Activated CD4-positive, alpha-beta T cell treated with anti-CD3 and anti-CD28 coated beads, Interleukin-2, Interleukin-4, amounts not matched to agents 100 ng/mL and 50 ng/mL, durations not matched to agents 16 hours and 8 hours (primary cell): ENCODE results near the gene RFXAP.

Experiments
- DNase-seq: peaks from one replicate; pipeline ENCODE4 v3.0.0-alpha.2; 2020; ENCODE audit warnings: low spot score

The RFXAP gene

DNA sequence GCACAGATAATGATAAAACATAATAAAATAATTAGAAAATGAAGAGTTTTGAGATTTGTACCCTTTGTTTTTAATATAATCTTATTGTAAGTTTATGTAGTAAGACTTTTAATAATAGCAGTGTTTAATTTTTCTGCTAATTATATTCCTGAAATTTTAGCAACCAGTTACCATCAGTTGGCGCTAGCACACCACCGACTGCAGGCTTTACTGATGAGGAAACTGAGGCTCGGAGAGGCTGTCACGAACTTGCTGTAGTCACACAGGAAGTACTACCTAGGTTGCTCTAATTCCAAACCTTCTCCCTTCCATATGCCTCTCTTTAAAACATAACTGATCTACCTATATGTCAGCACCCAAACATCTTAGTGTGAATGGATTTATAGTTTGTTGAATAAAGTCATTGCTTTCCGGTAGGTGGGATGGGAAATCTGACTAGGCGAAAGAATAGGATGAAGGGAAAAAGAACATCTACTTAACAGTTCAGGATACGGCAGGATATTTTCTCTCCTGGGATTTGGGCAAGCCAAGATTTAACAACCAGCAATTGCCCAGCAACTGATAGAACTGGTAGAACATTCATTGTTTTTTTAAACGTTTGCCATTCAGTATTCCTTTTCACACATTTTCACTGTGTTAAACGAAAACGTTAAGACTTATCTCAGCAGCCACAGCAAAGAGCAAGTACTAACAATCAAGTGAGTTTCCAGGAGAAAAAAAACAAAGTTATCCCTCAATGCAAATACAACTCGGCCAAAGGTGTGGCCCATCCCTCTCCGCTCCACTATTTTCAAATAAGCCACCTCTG lies 822 bp upstream of the RFXAP start:
- DNase-seq = no peak

- peak; percentile 38 for DNase-seq
These were observed 693 bp downstream of the RFXAP start for GRCh38 chr13:36819739-36820090.

GRCh38 chr13:36820222-36820621 lies 1.2 kb downstream of the RFXAP start:
- DNase-seq = peak; percentile 43

DNA sequence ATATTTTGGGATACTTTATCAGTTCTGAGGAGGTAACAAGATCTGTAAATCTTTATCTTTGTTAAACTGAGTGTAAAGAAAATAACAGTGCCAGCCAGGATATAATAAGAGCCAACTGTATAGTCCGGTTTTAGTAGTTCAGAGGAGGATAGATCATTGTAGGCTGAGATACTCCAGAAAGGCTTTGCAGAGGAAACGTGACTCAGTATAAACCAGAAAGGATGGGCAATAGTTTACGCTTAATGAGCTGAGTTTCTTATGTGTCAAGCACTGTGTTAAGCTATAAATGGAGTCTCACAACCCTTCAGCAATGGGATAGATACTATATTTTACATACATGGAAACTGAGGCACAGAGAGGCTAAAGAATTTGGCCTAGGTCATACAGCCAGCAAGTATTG lies 3.8 kb downstream of the RFXAP start:
- peak; percentile 17 for DNase-seq

- no peak for DNase-seq
These were observed 10.7 kb downstream of the RFXAP start for GRCh38 chr13:36829753-36830152.

DNA sequence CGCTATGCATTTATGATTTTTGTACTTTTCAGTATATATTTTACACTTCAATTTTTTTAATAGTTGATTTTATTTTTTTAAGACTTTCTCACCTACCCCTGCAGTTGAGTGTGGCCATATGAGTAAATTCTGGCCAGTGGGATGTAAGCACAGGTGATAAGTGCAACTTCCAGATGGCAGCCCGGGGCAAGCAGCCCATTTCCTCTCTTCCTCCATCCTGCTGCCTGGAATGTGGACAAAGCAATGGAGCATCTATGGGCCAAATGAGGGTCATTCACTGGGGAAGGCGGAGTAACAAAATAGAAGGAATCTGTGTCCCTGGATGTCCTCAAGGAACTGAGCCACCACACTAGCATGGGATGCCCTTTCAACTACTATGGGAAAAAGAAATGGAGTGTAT lies 12.3 kb downstream of the RFXAP start:
- no peak for DNase-seq

DNA sequence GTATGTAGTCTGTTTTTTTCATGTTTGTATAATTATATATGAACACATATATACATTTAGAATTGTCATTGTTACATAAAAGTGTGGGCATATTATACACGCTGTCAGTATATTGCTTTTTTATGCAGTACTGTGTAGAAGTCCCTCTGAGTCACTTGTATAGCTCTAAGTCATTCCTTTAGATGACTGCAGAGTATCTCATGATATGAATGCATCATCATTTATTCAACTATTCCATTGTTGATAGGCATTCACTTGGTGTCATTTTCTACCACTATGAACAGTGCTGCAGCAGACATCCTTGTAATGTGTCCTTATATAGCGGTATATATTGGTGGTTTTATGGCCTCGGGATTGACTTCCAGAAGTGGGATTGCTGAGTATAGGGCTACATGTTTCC lies 15.3 kb downstream of the RFXAP start:
- DNase-seq = peak; percentile 7

GRCh38 chr13:36837354-36838092 lies 18.5 kb downstream of the RFXAP start:
- no peak for DNase-seq

DNA sequence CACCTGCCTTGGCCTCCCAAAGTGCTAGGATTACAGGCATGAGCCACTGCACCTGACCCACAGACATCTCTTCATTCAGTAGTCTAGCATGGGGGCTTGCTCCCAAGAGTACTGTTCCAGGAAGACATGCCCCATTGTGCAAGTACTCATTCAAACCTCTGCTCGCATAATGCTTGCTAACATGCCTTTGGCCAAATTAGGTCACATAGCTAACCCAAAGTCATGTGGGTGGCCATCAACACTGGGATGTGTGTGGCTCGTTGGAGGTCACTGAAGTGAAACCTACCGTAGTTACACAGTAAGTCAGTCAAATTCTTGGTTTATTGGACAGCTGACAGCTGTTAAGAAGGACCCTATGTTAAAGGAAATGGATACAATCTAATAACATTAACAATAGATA lies 20.3 kb downstream of the RFXAP start:
- no peak for DNase-seq

DNA sequence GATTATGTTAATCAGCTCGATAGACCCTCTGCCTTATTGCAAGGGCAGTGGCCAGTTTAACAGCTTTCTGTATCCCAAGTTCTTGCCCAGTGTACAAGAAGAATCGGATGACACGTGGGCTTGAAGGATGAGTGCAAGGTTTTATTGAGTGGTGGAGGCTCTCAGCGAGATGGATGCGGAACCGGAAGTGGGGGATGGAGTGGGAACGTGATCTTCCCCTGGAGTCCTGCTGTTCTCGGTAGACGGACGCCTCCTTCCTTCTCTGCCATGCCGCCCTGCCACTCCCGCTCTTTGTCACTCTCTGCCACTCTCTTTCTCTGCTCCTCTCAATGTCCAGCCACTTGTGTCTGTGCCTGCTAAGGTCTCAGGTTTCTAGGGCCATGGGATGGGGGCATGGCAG lies 21.0 kb downstream of the RFXAP start:
- no peak for DNase-seq

DNA sequence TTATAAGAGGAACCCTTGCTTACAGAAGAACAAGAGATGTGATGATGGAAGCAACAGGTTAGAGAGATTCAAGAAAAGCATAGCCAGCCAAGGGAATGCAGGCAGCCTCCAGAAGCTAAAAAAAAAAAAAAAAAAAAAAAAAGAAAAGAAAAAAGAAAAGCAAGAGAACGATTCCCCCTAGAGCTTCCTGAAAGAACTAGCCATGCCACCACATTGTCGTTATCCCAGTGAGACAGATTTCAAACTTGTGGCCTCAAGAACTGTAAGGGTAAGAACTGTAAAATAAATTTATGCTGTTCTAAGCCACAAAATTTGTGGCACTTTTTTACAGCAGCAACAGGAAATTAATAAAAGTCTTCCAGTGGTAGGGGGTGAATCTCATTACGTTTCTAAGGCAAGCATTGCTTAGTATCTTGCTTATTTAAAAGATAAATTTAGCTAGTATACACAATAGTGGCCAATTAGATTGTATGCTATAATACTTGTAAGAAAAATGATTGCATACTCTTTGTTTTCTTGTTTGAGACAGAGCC lies 21.8 kb downstream of the RFXAP start:
- DNase-seq = no peak

DNA sequence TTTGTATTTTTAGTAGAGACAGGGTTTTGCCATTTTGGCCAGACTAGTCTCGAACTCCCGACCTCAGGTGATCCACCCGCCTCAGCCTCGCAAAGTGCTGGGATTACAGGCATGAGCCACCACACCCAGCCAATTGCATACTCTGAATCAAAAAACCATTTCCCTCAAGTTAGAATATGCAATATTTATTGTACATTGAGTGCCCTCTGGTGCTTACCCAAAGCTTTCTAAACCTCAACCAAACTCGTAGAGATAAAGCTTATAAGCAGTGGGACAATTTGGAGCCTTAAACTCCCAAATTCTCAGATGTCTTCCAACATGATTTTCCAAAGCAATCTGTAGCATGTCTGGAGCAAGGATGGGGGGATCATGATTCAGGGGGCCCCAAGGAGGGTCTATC lies 22.4 kb downstream of the RFXAP start:
- DNase-seq = no peak

GRCh38 chr13:36847606-36848005 lies 28.6 kb downstream of the RFXAP start:
- no peak for DNase-seq

DNA sequence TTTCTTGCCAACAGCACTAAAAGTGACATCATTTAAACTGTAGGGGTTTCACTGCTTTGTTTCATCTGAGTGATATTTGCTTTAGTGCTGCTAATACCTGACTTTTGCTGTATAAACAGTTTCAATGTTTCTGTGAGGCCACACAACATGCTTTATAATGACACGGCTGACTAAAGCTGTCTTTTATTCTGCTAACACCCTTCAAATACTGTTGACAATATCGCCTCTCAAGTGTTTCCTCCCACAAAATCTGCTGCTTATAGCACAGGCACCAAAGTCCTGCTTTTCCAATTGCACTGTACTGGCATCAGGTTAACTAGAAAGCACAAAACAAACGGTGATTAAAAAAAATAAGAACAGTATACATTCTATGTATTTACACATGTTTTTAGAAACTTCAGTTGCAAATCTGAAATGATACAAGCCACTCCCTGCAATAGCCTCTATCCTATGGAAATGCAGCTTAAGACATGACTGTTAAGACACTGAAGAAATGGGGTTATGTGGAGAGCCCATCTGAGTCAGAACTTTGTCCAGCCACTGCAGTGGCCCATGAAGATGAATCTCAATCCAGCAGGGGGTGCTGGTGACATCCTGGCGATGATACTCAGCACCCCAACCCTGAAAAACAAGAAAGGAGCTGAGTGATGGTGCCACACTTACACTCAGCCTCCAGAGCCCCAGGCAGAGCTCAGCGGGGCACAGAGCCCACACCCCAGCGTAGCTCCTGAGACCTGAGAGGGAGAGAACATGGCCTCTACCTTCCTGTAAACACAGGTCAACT lies 29.4 kb downstream of the RFXAP start:
- DNase-seq = peak; percentile 19

DNA sequence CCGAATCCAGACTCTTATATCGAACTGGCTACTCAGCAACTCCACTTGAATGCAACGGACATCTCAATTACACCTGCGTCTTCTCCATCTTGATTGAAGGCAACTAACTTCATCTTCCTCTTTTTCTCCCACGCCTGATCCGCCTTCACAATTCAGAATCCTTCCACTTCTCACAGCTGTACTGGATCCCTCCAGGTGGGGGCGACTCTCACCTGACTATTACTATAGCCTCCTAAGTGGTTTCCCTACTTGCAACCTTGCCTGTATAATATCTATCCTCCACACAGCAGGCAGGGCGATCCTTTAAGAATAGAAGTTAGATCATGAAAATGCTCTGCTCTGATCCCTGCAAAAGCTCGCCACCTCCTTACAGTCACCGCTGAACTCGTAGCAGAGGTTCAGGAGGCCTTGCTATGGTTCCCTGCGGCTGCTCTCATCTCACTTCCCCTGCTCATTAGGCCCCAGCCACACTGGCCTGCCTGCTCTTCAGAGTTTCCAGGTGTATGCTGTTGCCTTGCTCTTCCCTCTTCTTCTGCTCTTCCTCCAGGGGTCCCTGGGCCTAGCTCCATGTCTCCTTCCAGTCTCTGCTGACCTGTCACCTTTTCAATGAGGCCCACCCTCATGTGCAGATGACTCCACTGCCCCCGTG lies 31.9 kb downstream of the RFXAP start:
- peak; percentile 5 for DNase-seq

GRCh38 chr13:36857253-36857652 lies 38.2 kb downstream of the RFXAP start:
- DNase-seq = no peak

DNA sequence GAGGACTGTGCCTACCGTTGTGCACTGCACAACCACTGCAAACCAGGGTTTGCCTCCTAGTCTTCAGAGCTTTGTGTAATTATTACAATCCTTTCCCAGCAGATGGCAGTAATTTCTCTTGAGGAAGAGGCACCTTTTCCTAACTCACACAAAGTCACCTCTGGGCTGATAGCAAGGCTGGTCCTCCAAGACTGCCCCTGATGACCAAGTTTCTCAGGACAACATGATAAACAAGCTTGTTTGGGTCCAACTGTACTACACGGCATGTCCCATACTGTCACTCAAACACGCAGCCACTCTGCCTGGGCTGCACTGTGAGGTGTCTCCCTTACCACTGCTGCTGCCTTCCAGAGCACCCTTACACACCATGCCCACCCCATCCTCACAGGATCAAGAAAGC lies 39.3 kb downstream of the RFXAP start:
- peak; percentile 34 for DNase-seq

DNA sequence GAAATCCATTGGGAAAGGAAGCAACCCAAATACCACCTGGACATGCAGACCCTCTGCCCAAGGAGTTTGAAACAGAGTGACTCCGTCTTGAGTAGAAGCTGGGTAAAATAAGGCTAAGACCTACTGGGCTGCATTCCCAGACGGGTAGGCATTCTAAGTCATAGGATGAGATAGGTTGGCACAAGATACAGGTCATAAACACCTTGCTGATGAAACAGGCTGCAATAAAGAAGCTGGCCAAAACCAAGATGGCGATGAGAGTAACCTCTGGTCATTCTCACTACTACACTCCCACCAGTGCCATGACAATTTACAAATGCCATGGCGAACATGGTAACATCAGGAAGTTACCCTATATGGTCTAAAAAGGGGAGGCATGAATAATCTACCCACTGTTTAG lies 40.2 kb downstream of the RFXAP start:
- DNase-seq = no peak

GRCh38 chr13:36862002-36862685 lies 43.1 kb downstream of the RFXAP start:
- DNase-seq = no peak

- no peak for DNase-seq
These were observed 43.7 kb downstream of the RFXAP start for GRCh38 chr13:36862722-36863121.

- no peak for DNase-seq
These were observed 46.2 kb downstream of the RFXAP start for GRCh38 chr13:36865265-36865664.

- DNase-seq = no peak
These were observed 47.2 kb downstream of the RFXAP start for GRCh38 chr13:36866232-36866631.
